H1 (cell line): Measurements from ENCODE around the gene CCNT2. TPM values are rescaled to one million over a fixed set of nuclear protein-coding genes. Genes with fewer than 3 reads are reported as not detected.

Source experiments
- CTCF ChIA-PET: fragments of 300-600 bp; sonication (Branson Sonifier 250); formaldehyde crosslinking; loops from one replicate; lab custom pipeline; 2021; ENCODE audit not compliant: partially characterized antibody; lab: Charles Lee
- POLR2A ChIA-PET: fragments of 300-600 bp; sonication (Branson Sonifier 250); formaldehyde crosslinking; loops from one replicate; lab custom pipeline; 2021; ENCODE audit warnings: inconsistent platforms; ENCODE audit not compliant: partially characterized antibody; lab: Charles Lee
- DNase-seq, 2 experiments: peaks; one replicate each; pipeline versions ENCODE4 v3.0.0 to v3.0.0-alpha.2; 2010 to 2022; ENCODE audit warnings: low spot score in 2 of 2, low read depth in 1 of 2, mixed read lengths in 1 of 2
- FAIRE-seq: peaks from 2 replicates; lab custom pipeline; 2011; peaks lifted over from hg19 to GRCh38; lab: Jason Lieb, UNC
- H2AFZ ChIP-seq: 2 replicates; pipeline ENCODE4 v1.8.1; 2012; ENCODE audit warnings: low read length, inconsistent platforms
- H2AK5ac ChIP-seq: 2 replicates; pipeline ENCODE4 v1.6.1; 2013; ENCODE audit warnings: low read depth, low read length
- H2BK120ac ChIP-seq: replicated peaks from 2 replicates; pipeline ENCODE3; 2013; ENCODE audit warnings: low read depth, low read length, inconsistent platforms
- H2BK12ac ChIP-seq: 2 replicates; pipeline ENCODE4 v1.6.1; 2013; ENCODE audit warnings: low read depth, low read length
- H2BK15ac ChIP-seq: 2 replicates; pipeline ENCODE4 v1.6.1; 2013; ENCODE audit warnings: low read length
- H2BK20ac ChIP-seq: 2 replicates; pipeline ENCODE4 v1.6.1; 2013; ENCODE audit warnings: low read length
- H2BK5ac ChIP-seq: 2 replicates; pipeline ENCODE4 v1.6.1; 2013; ENCODE audit warnings: low read depth, low read length
- H3K14ac ChIP-seq: 2 replicates; pipeline ENCODE4 v1.6.1; 2013; ENCODE audit warnings: inconsistent platforms; ENCODE audit not compliant: insufficient read length
- H3K18ac ChIP-seq: 2 replicates; pipeline ENCODE4 v1.6.1; 2013; ENCODE audit warnings: low read length; ENCODE audit errors: extremely low read depth
- H3K23ac ChIP-seq: 2 replicates; pipeline ENCODE4 v1.6.1; 2013; ENCODE audit warnings: inconsistent platforms; ENCODE audit not compliant: insufficient read length
- H3K23me2 ChIP-seq: 2 replicates; pipeline ENCODE4 v1.6.1; 2013; ENCODE audit warnings: low read depth, low read length
- H3K27ac ChIP-seq: 2 replicates; pipeline ENCODE4 v1.6.1; 2011; ENCODE audit warnings: low read depth, low read length, inconsistent platforms
- H3K27me3 ChIP-seq, 4 experiments: replicated peaks in 1 of 4; 1 replicate in 1 of 4; 2 replicates in 3 of 4; pipeline versions ENCODE4 v1.6.1 to v1.8.1; 2011 to 2013; ENCODE audit warnings: low read length in 3 of 4, mild to moderate bottlenecking in 3 of 4, inconsistent platforms in 2 of 4, mixed read lengths in 2 of 4, moderate library complexity in 1 of 4; ENCODE audit not compliant: control insufficient read depth in 3 of 4, insufficient read depth in 3 of 4; ENCODE audit errors: extremely low read depth in 1 of 4
- H3K36me3 ChIP-seq, 4 experiments: 2 replicates each; pipeline versions ENCODE4 v1.6.1 to v1.8.1; 2011 to 2013; ENCODE audit warnings: mild to moderate bottlenecking in 4 of 4, low read length in 3 of 4, moderate library complexity in 2 of 4, control low read depth in 1 of 4, inconsistent platforms in 1 of 4; ENCODE audit not compliant: insufficient read depth in 4 of 4, control insufficient read depth in 2 of 4
- H3K4ac ChIP-seq: replicated peaks from 2 replicates; pipeline ENCODE3; 2013; ENCODE audit warnings: low read length, low read depth, mixed read lengths, inconsistent platforms; ENCODE audit not compliant: insufficient read length
- H3K4me1 ChIP-seq, 4 experiments: replicated peaks in 1 of 4; 1 replicate in 1 of 4; 2 replicates in 3 of 4; pipeline versions ENCODE4 v1.6.1 to v1.8.1; 2011 to 2013; ENCODE audit warnings: low read length in 3 of 4, inconsistent platforms in 2 of 4, mixed read lengths in 1 of 4; ENCODE audit not compliant: insufficient read depth in 4 of 4, control insufficient read depth in 3 of 4
- H3K4me2 ChIP-seq, 2 experiments: 2 replicates each; pipeline versions ENCODE4 v1.6.1 to v1.8.1; 2011 to 2013; ENCODE audit warnings: low read depth in 2 of 2, low read length in 2 of 2, control low read depth in 1 of 2, inconsistent platforms in 1 of 2, mild to moderate bottlenecking in 1 of 2; ENCODE audit not compliant: insufficient read depth in 1 of 2
- H3K4me3 ChIP-seq, 4 experiments: fragments of 200-600, 300-600 bp in 1 of 4; sonication (generic), shearing (Covaris generic), sonication (Bioruptor Twin) in 1 of 4; 2 replicates each; pipeline versions ENCODE4 v1.5.1 to v1.8.1; 2011 to 2016; ENCODE audit warnings: low read length in 4 of 4, low read depth in 3 of 4, control low read depth in 2 of 4, inconsistent platforms in 2 of 4, mild to moderate bottlenecking in 2 of 4, mixed read lengths in 1 of 4, moderate library complexity in 1 of 4; ENCODE audit not compliant: insufficient read depth in 2 of 4; ENCODE audit errors: extremely low read depth in 1 of 4
- H3K56ac ChIP-seq: replicated peaks from 2 replicates; pipeline ENCODE3; 2013; ENCODE audit warnings: low read depth, mild to moderate bottlenecking, mixed read lengths, low read length, inconsistent platforms; ENCODE audit not compliant: insufficient read length
- H3K79me1 ChIP-seq: 2 replicates; pipeline ENCODE4 v1.6.1; 2013; ENCODE audit warnings: low read depth, low read length, control low read depth
- H3K79me2 ChIP-seq, 2 experiments: 2 replicates each; pipeline versions ENCODE4 v1.6.1 to v1.8.1; 2012 to 2013; ENCODE audit warnings: low read length in 2 of 2, mild to moderate bottlenecking in 2 of 2, inconsistent platforms in 1 of 2; ENCODE audit not compliant: insufficient read depth in 2 of 2, control insufficient read depth in 1 of 2
- H3K9ac ChIP-seq, 4 experiments: replicated peaks in 1 of 4; 1 replicate in 1 of 4; 2 replicates in 3 of 4; pipeline versions ENCODE4 v1.6.1 to v1.8.1; 2011 to 2013; ENCODE audit warnings: low read depth in 3 of 4, low read length in 3 of 4, control low read depth in 2 of 4, mild to moderate bottlenecking in 2 of 4, moderate library complexity in 2 of 4, inconsistent platforms in 1 of 4; ENCODE audit errors: extremely low read depth in 1 of 4
- H3K9me3 ChIP-seq, 2 experiments: 2 replicates each; pipeline versions ENCODE4 v1.6.1 to v1.8.1; 2012 to 2013; ENCODE audit warnings: mild to moderate bottlenecking in 2 of 2, moderate library complexity in 2 of 2, control low read depth in 1 of 2, inconsistent platforms in 1 of 2, low read depth in 1 of 2, low read length in 1 of 2, mixed read lengths in 1 of 2; ENCODE audit not compliant: insufficient read depth in 2 of 2
- H4K20me1 ChIP-seq, 2 experiments: replicated peaks in 1 of 2; 2 replicates each; pipeline versions ENCODE3 to v1.8.1; 2011 to 2013; ENCODE audit warnings: inconsistent platforms in 2 of 2, low read length in 2 of 2, mild to moderate bottlenecking in 1 of 2; ENCODE audit not compliant: insufficient read depth in 2 of 2, control insufficient read depth in 1 of 2
- H4K5ac ChIP-seq: 2 replicates; pipeline ENCODE4 v1.6.1; 2013; ENCODE audit warnings: low read length, low read depth, mixed read lengths, inconsistent platforms; ENCODE audit not compliant: insufficient read length
- H4K8ac ChIP-seq: 2 replicates; pipeline ENCODE4 v1.8.0; 2013; ENCODE audit warnings: mild to moderate bottlenecking, moderate library complexity, low read length, inconsistent platforms; ENCODE audit not compliant: insufficient read depth; ENCODE audit errors: extremely low read depth
- H4K91ac ChIP-seq: replicated peaks from 2 replicates; pipeline ENCODE3; 2013; ENCODE audit warnings: low read length, mixed read lengths, inconsistent platforms; ENCODE audit not compliant: insufficient read length
- WGBS, 2 experiments: shearing (Covaris generic) in 1 of 2; methylation state at CpG; one replicate each; pipeline versions ENCODE4 v1.1.6 to v1.1.7; 2013 to 2015; ENCODE audit warnings: low lambda C conversion rate in 2 of 2, mixed read lengths in 2 of 2, inconsistent platforms in 1 of 2, low coverage in 1 of 2, missing lambda C conversion rate in 1 of 2; ENCODE audit not compliant: insufficient replicate concordance in 2 of 2, insufficient coverage in 1 of 2, insufficient read length in 1 of 2; ENCODE audit errors: extremely low coverage in 1 of 2, missing lambda C conversion rate in 1 of 2; 5-methylcytosine and 5-hydroxymethylcytosine counted together
- polyA plus RNA-seq, 7 experiments: library from polyadenylated mRNA; depleted of rRNA in 3 of 7; stranded (reverse) in 5 of 7; unstranded in 2 of 7; fragments of >200 nt in 5 of 7; fragments of 200-250 nt in 2 of 7; gene quantifications; 1 replicate in 5 of 7; 2 replicates in 1 of 7; 4 replicates in 1 of 7; pipeline versions ENCODE4 v1.2.1 to v1.2.3, GENCODE V29; 2011 to 2013; ENCODE audit warnings: missing spikeins in 2 of 7, mixed read lengths in 2 of 7
- total RNA-seq: library from RNA; stranded (reverse); fragmentation: NEBNext Ultra II Directional; extraction: Animal tissue kit (Norgen Biotek cat#: 25700); gene quantifications from 2 replicates; pipeline ENCODE4 v1.2.1, GENCODE V29; 2021

CCNT2 gene
- total and polyA plus RNA-seq, 2 of the 8 experiments (the other 6 are each of a cell fraction or from before 2014, with no cell fraction given) = 13.0 to 39.7 TPM

DNA sequence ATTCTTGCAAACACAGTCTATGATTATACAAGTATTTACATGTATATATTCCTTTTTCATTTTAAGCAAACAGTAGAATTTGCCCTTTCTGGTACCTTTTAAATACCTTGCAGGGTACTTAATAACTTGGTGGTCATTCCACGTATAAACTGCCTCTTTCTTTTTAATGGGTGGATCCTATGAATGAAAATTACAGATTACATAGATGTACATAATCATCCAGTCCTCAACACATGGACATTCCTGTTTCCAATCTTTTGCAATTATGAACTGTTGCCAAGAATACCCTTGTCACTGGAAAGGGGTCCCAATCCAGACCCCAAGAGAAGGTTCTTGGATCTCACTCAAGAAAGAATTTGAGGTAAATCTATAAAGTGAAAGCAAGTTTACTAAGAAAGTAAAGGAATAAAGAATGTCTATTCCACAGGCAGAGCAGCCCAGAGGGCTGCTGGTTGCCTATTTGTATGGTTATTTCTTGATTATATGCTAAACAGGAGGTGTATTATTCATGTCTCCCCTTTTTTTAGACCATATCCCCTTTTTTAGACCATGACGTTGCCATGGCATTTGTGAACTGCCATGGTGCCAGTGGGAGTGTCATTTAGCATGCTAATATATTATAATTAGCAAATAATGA lies 7.7 kb upstream of the CCNT2 start:
- peaks cover 2 to 3% of the 10 kb centered on the region in 2 experiments; a peak in 1 of 4 replicates for H3K9me3 ChIP-seq
- H2BK20ac ChIP-seq = no peak overlapping the region
- DNase-seq (no peak), FAIRE-seq (no peak)
- no peak overlapping the region for H2BK5ac ChIP-seq
- H3K4me2 ChIP-seq = no peak overlapping the region
- no peak overlapping the region for H2AK5ac ChIP-seq
- no peaks in the 10 kb centered on the region for H3K79me1 ChIP-seq
- no peaks in the 10 kb centered on the region for H3K23me2 ChIP-seq
- H2BK15ac ChIP-seq = no peak overlapping the region
- H2BK120ac ChIP-seq = no peak overlapping the region
- H3K9ac ChIP-seq = no peak overlapping the region
- CTCF ChIA-PET = no interaction called here
- no peaks in the 10 kb centered on the region for H3K4me1 ChIP-seq
- H4K5ac ChIP-seq = no peak overlapping the region
- H3K56ac ChIP-seq = no peak overlapping the region
- POLR2A ChIA-PET = no interaction called here
- H3K79me2 ChIP-seq = no peaks in the 10 kb centered on the region
- 91% methylated on average over 2 of the region's 2 CpGs; no CpG with 5 or more reads in 1 of the 2 experiments for WGBS, 2 experiments
- H2BK12ac ChIP-seq = no peak overlapping the region
- H4K8ac ChIP-seq = no peak overlapping the region
- no peak overlapping the region for H4K91ac ChIP-seq
- no peak overlapping the region for H3K4me3 ChIP-seq
- no peaks in the 10 kb centered on the region; a peak in 1 of 7 replicates for H3K27me3 ChIP-seq
- H3K18ac ChIP-seq = no peak overlapping the region
- H4K20me1 ChIP-seq = peaks cover 0 to 1% of the 10 kb centered on the region in 2 experiments
- no peak overlapping the region for H3K14ac ChIP-seq
- no peak overlapping the region for H3K27ac ChIP-seq
- no peaks in the 10 kb centered on the region for H3K36me3 ChIP-seq
- H3K23ac ChIP-seq = no peak overlapping the region
- H2AFZ ChIP-seq = no peak overlapping the region
- H3K4ac ChIP-seq = no peak overlapping the region
